NCI-H1694 treated with DMSO at 0.1 percent for 48 hours (cell line): Measurements from ENCODE around the gene HNF1A.
"Not testable (repeated sequence)": the region's sequence is repeated elsewhere in the genome, so short reads cannot be mapped to it uniquely, and the experiment has no call there.

Source experiments
- DNase-seq: peaks from one replicate; lab custom pipeline; 2025; lab: John Stamatoyannopoulos, UW

Gene HNF1A

GRCh38 chr12:121011820-121012219, 33.5 kb downstream of the HNF1A start:
- DNase-seq, result no peak

GRCh38 chr12:121013715-121014114, 35.4 kb downstream of the HNF1A start:
- DNase-seq, result no peak

GRCh38 chr12:121015825-121016766, 37.8 kb downstream of the HNF1A start, which contains the start of gene C12orf43:
C12orf43 (minus strand) TSS chr12:121016487; CDS start chr12:121016474, 13 bp downstream.
- DNase-seq, result peak; percentile 82

GRCh38 chr12:121017966-121018491, 39.7 kb downstream of the HNF1A start:
- no peak for DNase-seq

GRCh38 chr12:121018860-121019617, 40.7 kb downstream of the HNF1A start:
- no peak for DNase-seq

GRCh38 chr12:121021754-121022153, 43.4 kb downstream of the HNF1A start:
- DNase-seq, result no peak

GRCh38 chr12:121022713-121023112, 44.4 kb downstream of the HNF1A start:
- no peak for DNase-seq

GRCh38 chr12:121023799-121024198, 45.5 kb downstream of the HNF1A start:
- DNase-seq, result no peak

- no peak for DNase-seq
These were observed 47.3 kb downstream of the HNF1A start for GRCh38 chr12:121025442-121026226.

- DNase-seq, result no peak
These were observed 48.1 kb downstream of the HNF1A start for GRCh38 chr12:121026274-121027045.

GRCh38 chr12:121030576-121031212, 52.4 kb downstream of the HNF1A start:
- DNase-seq, result no peak

- DNase-seq, result no peak
These were observed 55.4 kb downstream of the HNF1A start for GRCh38 chr12:121033625-121034349.

GRCh38 chr12:121034616-121035305, 56.4 kb downstream of the HNF1A start:
- DNase-seq, result no peak

- no peak for DNase-seq
These were observed 58.5 kb downstream of the HNF1A start for GRCh38 chr12:121036810-121037326.

GRCh38 chr12:121038861-121039668, 60.7 kb downstream of the HNF1A start, which contains the start of gene OASL:
OASL (minus strand) TSS chr12:121039246; CDS start chr12:121038971, 275 bp downstream.
- no peak for DNase-seq

GRCh38 chr12:121043067-121043466, 64.7 kb downstream of the HNF1A start:
- DNase-seq, result no peak

- DNase-seq, result not testable (repeated sequence)
These were observed 69.1 kb downstream of the HNF1A start for GRCh38 chr12:121047400-121047799.

- no peak for DNase-seq
These were observed 70.1 kb downstream of the HNF1A start for GRCh38 chr12:121048442-121048841.
